ENCODE measurements around the gene TGM2.
"Not testable (repeated sequence)": the region's sequence is repeated elsewhere in the genome, so short reads cannot be mapped to it uniquely, and the experiment has no call there.

The TGM2 gene

DNA sequence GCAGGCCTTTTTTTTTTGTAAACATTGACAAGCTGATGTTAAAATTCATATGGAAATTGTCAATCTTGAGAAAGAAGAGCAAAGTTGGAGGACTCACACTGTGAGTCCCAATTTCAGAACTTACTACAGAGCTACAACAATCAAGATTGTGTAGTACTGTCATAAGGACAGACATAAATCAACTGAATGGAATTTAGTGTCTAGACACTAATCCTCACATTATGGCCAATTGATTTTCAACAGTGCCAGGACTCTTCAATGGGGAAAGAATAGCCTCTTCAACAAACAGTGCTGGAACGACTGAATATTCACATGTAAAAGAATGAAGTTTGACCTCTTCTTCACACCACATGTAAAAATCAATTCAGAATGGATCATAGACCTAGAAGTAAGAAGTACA is 60.8 kb downstream of the TGM2 start (continued):
- TF ChIP-seq ZNF362 (tag by site-specific recombination; IDR thresholded peaks at IDR 0.05) = no peak
- TF ChIP-seq, protein P1, sequence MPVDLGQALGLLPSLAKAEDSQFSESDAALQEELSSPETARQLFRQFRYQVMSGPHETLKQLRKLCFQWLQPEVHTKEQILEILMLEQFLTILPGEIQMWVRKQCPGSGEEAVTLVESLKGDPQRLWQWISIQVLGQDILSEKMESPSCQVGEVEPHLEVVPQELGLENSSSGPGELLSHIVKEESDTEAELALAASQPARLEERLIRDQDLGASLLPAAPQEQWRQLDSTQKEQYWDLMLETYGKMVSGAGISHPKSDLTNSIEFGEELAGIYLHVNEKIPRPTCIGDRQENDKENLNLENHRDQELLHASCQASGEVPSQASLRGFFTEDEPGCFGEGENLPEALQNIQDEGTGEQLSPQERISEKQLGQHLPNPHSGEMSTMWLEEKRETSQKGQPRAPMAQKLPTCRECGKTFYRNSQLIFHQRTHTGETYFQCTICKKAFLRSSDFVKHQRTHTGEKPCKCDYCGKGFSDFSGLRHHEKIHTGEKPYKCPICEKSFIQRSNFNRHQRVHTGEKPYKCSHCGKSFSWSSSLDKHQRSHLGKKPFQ (tag by site-specific recombination; IDR thresholded peaks at IDR 0.05) = no peak
- TF ChIP-seq ZNF514 (tag by site-specific recombination; IDR thresholded peaks at IDR 0.05) = no peak
- no peak for TF ChIP-seq GLIS2 (tag by site-specific recombination; IDR thresholded peaks at IDR 0.05)
- no peak for TF ChIP-seq SALL2 (tag by site-specific recombination; IDR thresholded peaks at IDR 0.05; ENCODE audit: borderline replicate concordance)
- TF ChIP-seq GFI1B (tag by site-specific recombination; IDR thresholded peaks at IDR 0.05) = no peak
- TF ChIP-seq ZNF521 (tag by site-specific recombination; IDR thresholded peaks at IDR 0.05) = no peak

DNA sequence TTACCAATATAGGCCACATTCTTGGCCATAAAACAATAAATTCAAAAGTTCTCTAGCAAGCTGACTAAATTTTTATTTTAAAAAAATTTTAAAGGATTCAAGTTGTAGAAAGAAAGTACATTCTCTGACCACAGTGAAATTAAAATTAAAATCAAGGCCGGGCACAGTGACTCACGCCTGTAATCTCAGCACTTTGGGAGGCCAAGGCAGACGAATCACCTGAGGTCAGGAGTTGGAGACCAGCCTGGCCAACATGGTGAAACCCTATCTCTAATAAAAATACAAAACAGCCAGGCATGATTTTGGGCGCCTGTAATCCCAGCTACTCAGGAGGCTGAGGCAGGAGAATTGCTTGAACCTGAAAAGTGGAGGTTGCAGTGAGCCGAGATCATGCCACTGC is 62.9 kb downstream of the TGM2 start:
- H3K4me3 ChIP-seq (ENCODE audit: low read depth, low read length); H3K4me1 ChIP-seq (ENCODE audit: control insufficient read depth, insufficient read depth, low read length); H3K27ac ChIP-seq (ENCODE audit: extremely low read depth, low read depth, low read length); CTCF ChIA-PET; H3K9me3 ChIP-seq (ENCODE audit: control insufficient read depth, insufficient read depth, low read depth, low read length); POLR2A ChIA-PET; H3K36me3 ChIP-seq (ENCODE audit: control insufficient read depth in 2 of 2, insufficient read depth in 1 of 2, low read length in 2 of 2): not testable (repeated sequence)

DNA sequence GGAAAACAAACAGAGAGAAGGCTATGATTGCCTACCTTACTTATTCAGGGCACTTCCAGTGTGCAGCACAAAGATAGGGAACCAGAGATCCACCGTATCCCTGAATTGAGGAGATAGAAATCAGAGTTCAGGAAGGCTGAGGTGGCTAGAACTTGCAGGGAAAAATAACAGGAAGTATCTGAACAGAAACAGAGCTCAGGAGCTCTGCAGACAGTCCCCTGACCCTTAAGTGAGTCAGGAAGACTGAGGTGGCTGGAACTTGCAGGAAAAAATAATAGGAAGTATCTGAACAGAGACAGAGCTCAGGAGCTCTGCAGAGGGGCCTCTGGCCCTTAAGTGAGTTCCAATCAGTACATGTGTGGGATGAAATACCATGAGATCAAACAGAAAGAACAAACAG is 66.1 kb downstream of the TGM2 start:
- Histone ChIP-seq H3K4me1 (ENCODE audit: control insufficient read depth, insufficient read depth, low read length) (no peaks in the 10 kb centered on the region), H3K9me3 (ENCODE audit: control insufficient read depth, insufficient read depth, low read depth, low read length) (no peaks in the 10 kb centered on the region; the same call in 1 of the 2 replicates), H3K4me3 (ENCODE audit: low read depth, low read length) (no peak overlapping the region), H3K27ac (ENCODE audit: extremely low read depth, low read depth, low read length) (no peak overlapping the region), H3K36me3 (ENCODE audit: control insufficient read depth in 2 of 2, insufficient read depth in 1 of 2, low read length in 2 of 2) (no peaks in the 10 kb centered on the region)
- TF ChIP-seq, protein P1 (tag by site-specific recombination; IDR thresholded peaks at IDR 0.05) = no peak
- TF ChIP-seq ZNF791 (tag by site-specific recombination; IDR thresholded peaks at IDR 0.05) (no peak), MYNN (tag by site-specific recombination; IDR thresholded peaks at IDR 0.05; ENCODE audit: borderline replicate concordance) (no peak), ZFP3 (tag by site-specific recombination; IDR thresholded peaks at IDR 0.05; ENCODE audit: low read depth) (no peak), ZNF169 (tag by site-specific recombination; IDR thresholded peaks at IDR 0.05) (no peak)
- ChIA-PET POLR2A (no interaction called here), CTCF (interaction anchor here (0.7 to 1.2 kb wide), 5 partner anchors 11 to 132 kb away, joined by 3 to 7 read pairs (median 3); no protein-coding TSS in a partner anchor)

- Histone ChIP-seq H3K9me3 (ENCODE audit: control insufficient read depth, insufficient read depth, low read depth, low read length) (no peaks in the 10 kb centered on the region), H3K4me1 (ENCODE audit: control insufficient read depth, insufficient read depth, low read length) (no peaks in the 10 kb centered on the region), H3K36me3 (ENCODE audit: control insufficient read depth in 2 of 2, insufficient read depth in 1 of 2, low read length in 2 of 2) (peaks cover 0 to 13% of the 10 kb centered on the region in 2 experiments; a peak in 1 of 3 replicates), H3K27ac (ENCODE audit: extremely low read depth, low read depth, low read length) (no peak overlapping the region), H3K4me3 (ENCODE audit: low read depth, low read length) (no peak overlapping the region)
- ChIA-PET POLR2A (no interaction called here), CTCF (no interaction called here)
- no peak for TF ChIP-seq ZNF366 (tag by site-specific recombination; conservative IDR thresholded peaks at IDR 0.05)
- TF ChIP-seq IKZF3 (tag by site-specific recombination; IDR thresholded peaks at IDR 0.05) = no peak
- no peak for TF ChIP-seq ZNF596 (tag by site-specific recombination; IDR thresholded peaks at IDR 0.05)
- no peak for TF ChIP-seq ZNF664 (tag by site-specific recombination; IDR thresholded peaks at IDR 0.05)
- no peak for TF ChIP-seq PRDM1 (tag by site-specific recombination; IDR thresholded peaks at IDR 0.05)
- TF ChIP-seq, protein P2, sequence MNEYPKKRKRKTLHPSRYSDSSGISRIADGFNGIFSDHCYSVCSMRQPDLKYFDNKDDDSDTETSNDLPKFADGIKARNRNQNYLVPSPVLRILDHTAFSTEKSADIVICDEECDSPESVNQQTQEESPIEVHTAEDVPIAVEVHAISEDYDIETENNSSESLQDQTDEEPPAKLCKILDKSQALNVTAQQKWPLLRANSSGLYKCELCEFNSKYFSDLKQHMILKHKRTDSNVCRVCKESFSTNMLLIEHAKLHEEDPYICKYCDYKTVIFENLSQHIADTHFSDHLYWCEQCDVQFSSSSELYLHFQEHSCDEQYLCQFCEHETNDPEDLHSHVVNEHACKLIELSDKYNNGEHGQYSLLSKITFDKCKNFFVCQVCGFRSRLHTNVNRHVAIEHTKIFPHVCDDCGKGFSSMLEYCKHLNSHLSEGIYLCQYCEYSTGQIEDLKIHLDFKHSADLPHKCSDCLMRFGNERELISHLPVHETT (tag by site-specific recombination; IDR thresholded peaks at IDR 0.05) = no peak
- TF ChIP-seq, protein P3, sequence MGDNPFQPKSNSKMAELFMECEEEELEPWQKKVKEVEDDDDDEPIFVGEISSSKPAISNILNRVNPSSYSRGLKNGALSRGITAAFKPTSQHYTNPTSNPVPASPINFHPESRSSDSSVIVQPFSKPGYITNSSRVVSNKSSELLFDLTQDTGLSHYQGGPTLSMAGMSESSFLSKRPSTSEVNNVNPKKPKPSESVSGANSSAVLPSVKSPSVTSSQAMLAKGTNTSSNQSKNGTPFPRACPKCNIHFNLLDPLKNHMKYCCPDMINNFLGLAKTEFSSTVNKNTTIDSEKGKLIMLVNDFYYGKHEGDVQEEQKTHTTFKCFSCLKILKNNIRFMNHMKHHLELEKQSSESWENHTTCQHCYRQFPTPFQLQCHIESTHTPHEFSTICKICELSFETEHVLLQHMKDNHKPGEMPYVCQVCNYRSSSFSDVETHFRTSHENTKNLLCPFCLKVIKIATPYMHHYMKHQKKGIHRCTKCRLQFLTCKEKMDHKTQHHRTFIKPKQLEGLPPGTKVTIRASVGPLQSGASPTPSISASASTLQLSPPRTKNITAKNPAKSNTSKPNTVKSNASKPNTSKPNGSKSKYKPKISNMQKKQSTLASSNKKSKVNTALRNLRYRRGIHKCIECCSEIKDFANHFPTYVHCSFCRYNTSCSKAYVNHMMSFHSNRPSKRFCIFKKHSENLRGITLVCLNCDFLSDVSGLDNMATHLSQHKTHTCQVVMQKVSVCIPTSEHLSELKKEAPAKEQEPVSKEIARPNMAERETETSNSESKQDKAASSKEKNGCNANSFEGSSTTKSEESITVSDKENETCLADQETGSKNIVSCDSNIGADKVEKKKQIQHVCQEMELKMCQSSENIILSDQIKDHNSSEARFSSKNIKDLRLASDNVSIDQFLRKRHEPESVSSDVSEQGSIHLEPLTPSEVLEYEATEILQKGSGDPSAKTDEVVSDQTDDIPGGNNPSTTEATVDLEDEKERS (tag by site-specific recombination; IDR thresholded peaks at IDR 0.05) = no peak
- no peak for TF ChIP-seq MYNN (tag by site-specific recombination; IDR thresholded peaks at IDR 0.05; ENCODE audit: borderline replicate concordance)
- no peak for TF ChIP-seq GFI1B (tag by site-specific recombination; IDR thresholded peaks at IDR 0.05)
- no peak for TF ChIP-seq ZNF423 (tag by site-specific recombination; IDR thresholded peaks at IDR 0.05)
- TF ChIP-seq ZNF24 (tag by site-specific recombination; IDR thresholded peaks at IDR 0.05) = no peak
These were observed 69.9 kb downstream of the TGM2 start for GRCh38 chr20:38095017-38095686.
